HCT116 (cell line): ENCODE results near the gene RAPSN. TPM values are rescaled to one million over a fixed set of nuclear protein-coding genes. Genes with fewer than 3 reads are reported as not detected.

Experiments used
- ATAC-seq: fragments of 200-7000 bp; cut with Tn5 transposase; 2 replicates; pipeline ENCODE4 v1.9.1; 2020; ENCODE audit warnings: mild to moderate bottlenecking, moderate library complexity
- BruUV-seq: library from RNA; stranded (reverse); fragments of 400-500 nt; replicated peaks from 2 replicates; lab custom pipeline; 2021; lab: Mats Ljungman, UMichigan
- CTCF ChIA-PET: fragments of 300-600 bp; sonication (Branson Sonifier 250); formaldehyde crosslinking; loops from one replicate; lab custom pipeline; 2021; ENCODE audit warnings: antibody characterized with exemption; lab: Charles Lee
- POLR2A ChIA-PET: fragments of 300-600, 350-600 bp; sonication (Branson Sonifier 250); formaldehyde crosslinking; loops from one replicate; lab custom pipeline; 2021; ENCODE audit warnings: antibody characterized with exemption; lab: Charles Lee
- RAD21 ChIA-PET, 2 experiments: fragments of 300-600 bp; sonication (Branson Sonifier 250); formaldehyde crosslinking; loops; one replicate each; lab custom pipeline; 2023; ENCODE audit warnings: low total read pairs in 2 of 2; ENCODE audit not compliant: uncharacterized antibody in 2 of 2, unreplicated experiment in 2 of 2, low non-redundant PET in 1 of 2; lab: Charles Lee
- DNase-seq: peaks from one replicate; pipeline ENCODE4 v3.0.0-alpha.2; 2010; ENCODE audit warnings: low read depth, low spot score
- H2AFZ ChIP-seq: fragments of 200-600 bp; shearing (Covaris generic), sonication (generic); 2 replicates; pipeline ENCODE4 v1.6.1; 2017; ENCODE audit warnings: low read depth, mixed run types, mixed read lengths, antibody characterized with exemption, low read length; ENCODE audit not compliant: poor library complexity, severe bottlenecking
- H3K27ac ChIP-seq: 2 replicates; pipeline ENCODE4 v1.5.1; 2012; ENCODE audit warnings: low read depth, low read length
- H3K27me3 ChIP-seq: fragments of 200-600 bp; sonication (generic); 2 replicates; pipeline ENCODE4 v1.6.1; 2016; ENCODE audit warnings: mixed run types, low read length, mixed read lengths; ENCODE audit not compliant: insufficient read depth
- H3K36me3 ChIP-seq, 2 experiments: fragments of 200-500 bp in 1 of 2; fragments of 200-600 bp in 1 of 2; sonication (Bioruptor generic) in 1 of 2; sonication (generic) in 1 of 2; 2 replicates each; pipeline versions ENCODE4 v1.5.1 to v1.6.1; 2014 to 2016; ENCODE audit warnings: low read length in 2 of 2, inconsistent platforms in 1 of 2, mixed read lengths in 1 of 2, mixed run types in 1 of 2; ENCODE audit not compliant: insufficient read depth in 2 of 2, control insufficient read depth in 1 of 2
- H3K4me1 ChIP-seq, 2 experiments: fragments of 200-600 bp in 1 of 2; sonication (generic) in 1 of 2; 2 replicates each; pipeline versions ENCODE4 v1.5.1 to v1.6.1; 2012 to 2017; ENCODE audit warnings: low read length in 2 of 2, inconsistent platforms in 1 of 2, mild to moderate bottlenecking in 1 of 2, mixed read lengths in 1 of 2, mixed run types in 1 of 2, moderate library complexity in 1 of 2; ENCODE audit not compliant: insufficient read depth in 2 of 2, control insufficient read depth in 1 of 2
- H3K4me2 ChIP-seq: fragments of 200-600 bp; sonication (generic); 2 replicates; pipeline ENCODE4 v1.6.1; 2017; ENCODE audit warnings: mixed run types, low read length, mixed read lengths
- H3K4me3 ChIP-seq, 2 experiments: fragments of 200-600 bp in 1 of 2; sonication (generic) in 1 of 2; replicated peaks in 1 of 2; 2 replicates each; pipeline ENCODE4 v1.5.1; 2011 to 2016; ENCODE audit warnings: low read length in 2 of 2, control low read depth in 1 of 2, low read depth in 1 of 2, mild to moderate bottlenecking in 1 of 2, mixed read lengths in 1 of 2, mixed run types in 1 of 2
- H3K79me2 ChIP-seq: fragments of 200-600 bp; sonication (generic); 2 replicates; pipeline ENCODE4 v1.6.1; 2017; ENCODE audit warnings: mild to moderate bottlenecking, mixed run types, low read length, moderate library complexity, mixed read lengths; ENCODE audit not compliant: insufficient read depth
- H3K9ac ChIP-seq: fragments of 200-600 bp; sonication (generic); 2 replicates; pipeline ENCODE4 v1.6.1; 2016; ENCODE audit warnings: low read length, mixed read lengths
- H3K9me2 ChIP-seq: fragments of 200-600 bp; sonication (generic), shearing (Covaris generic); 2 replicates; pipeline ENCODE4 v1.6.1; 2017; ENCODE audit warnings: mixed run types, mild to moderate bottlenecking, moderate library complexity; ENCODE audit not compliant: insufficient read depth
- H3K9me3 ChIP-seq, 2 experiments: fragments of 200-500 bp in 1 of 2; fragments of 200-600 bp in 1 of 2; sonication (Bioruptor generic) in 1 of 2; sonication (generic) in 1 of 2; 2 replicates each; pipeline ENCODE4 v1.6.1; 2014 to 2017; ENCODE audit warnings: low read length in 2 of 2, mixed read lengths in 2 of 2, inconsistent platforms in 1 of 2, low read depth in 1 of 2, mild to moderate bottlenecking in 1 of 2, mixed run types in 1 of 2, moderate library complexity in 1 of 2; ENCODE audit not compliant: control insufficient read depth in 1 of 2, insufficient read depth in 1 of 2
- H4K20me1 ChIP-seq: fragments of 200-600 bp; sonication (generic), shearing (Covaris generic); 2 replicates; pipeline ENCODE4 v1.6.1; 2017; ENCODE audit warnings: mixed run types, mild to moderate bottlenecking, moderate library complexity; ENCODE audit not compliant: insufficient read depth
- ATF3 ChIP-seq: IDR thresholded peaks from 2 replicates; pipeline ENCODE4 v1.6.1; 2012
- CBX3 ChIP-seq: IDR thresholded peaks from 2 replicates; pipeline ENCODE4 v1.6.1; 2012; ENCODE audit warnings: low read depth
- CTCF ChIP-seq, 3 experiments: fragments of 200-600 bp in 1 of 3; sonication (generic) in 1 of 3; IDR thresholded peaks in 2 of 3; conservative IDR thresholded peaks in 1 of 3; 2 replicates each; pipeline ENCODE4 v1.5.1; 2012 to 2017; ENCODE audit warnings: low read depth in 2 of 3, low read length in 2 of 3, antibody characterized with exemption in 1 of 3, borderline replicate concordance in 1 of 3, control low read depth in 1 of 3, mild to moderate bottlenecking in 1 of 3, mixed read lengths in 1 of 3, mixed run types in 1 of 3, moderate library complexity in 1 of 3; ENCODE audit not compliant: insufficient read depth in 1 of 3
- EZH2 ChIP-seq: fragments of 200-600 bp; sonication (generic); IDR thresholded peaks from 2 replicates; pipeline ENCODE4 v1.6.1; 2017; ENCODE audit warnings: antibody characterized with exemption, mixed run types
- EZH2phosphoT487 ChIP-seq: fragments of 200-600 bp; IDR thresholded peaks from 2 replicates; pipeline ENCODE4 v1.6.1; 2018; ENCODE audit warnings: antibody characterized with exemption, borderline replicate concordance
- MAX ChIP-seq: IDR thresholded peaks from 2 replicates; pipeline ENCODE4 v1.6.1; 2012
- POLR2AphosphoS5 ChIP-seq: IDR thresholded peaks from 2 replicates; pipeline ENCODE4 v1.6.1; 2011; ENCODE audit warnings: mild to moderate bottlenecking, low read depth, low read length, moderate library complexity
- RAD21 ChIP-seq: IDR thresholded peaks from 2 replicates; pipeline ENCODE4 v1.6.1; 2012; ENCODE audit warnings: low read depth, mild to moderate bottlenecking
- SIN3A ChIP-seq: IDR thresholded peaks from 2 replicates; pipeline ENCODE4 v1.6.1; 2012; ENCODE audit warnings: low read depth
- SP1 ChIP-seq: IDR thresholded peaks from 2 replicates; pipeline ENCODE4 v1.6.1; 2012; ENCODE audit warnings: low read depth
- TCF7L2 ChIP-seq: IDR thresholded peaks from 2 replicates; pipeline ENCODE4 v1.7.0; 2011; ENCODE audit warnings: borderline replicate concordance, inconsistent platforms; ENCODE audit not compliant: insufficient read depth, insufficient read length; ENCODE audit errors: extremely low read depth
- YY1 ChIP-seq: IDR thresholded peaks from 2 replicates; pipeline ENCODE4 v1.6.1; 2011; ENCODE audit warnings: low read length, low read depth, moderate library complexity, mild to moderate bottlenecking; ENCODE audit not compliant: insufficient replicate concordance; ENCODE audit errors: extremely low read depth
- ZFX ChIP-seq: fragments of 450-650 bp; IDR thresholded peaks from 2 replicates; pipeline ENCODE4 v1.6.1; 2017
- intact Hi-C: fragments of 100-400 bp; cut with micrococcal nuclease; formaldehyde crosslinking; loops from 2 replicates; pipeline ENCODE4 v1.10.0; 2022
- total RNA-seq: library from RNA; stranded (reverse); gene quantifications from one replicate; pipeline ENCODE4 v1.2.1, GENCODE V29; 2021; ENCODE audit not compliant: unreplicated experiment

The RAPSN gene
- total RNA-seq, 1 experiment from 2014 or later = 0.57 TPM

- no peak overlapping the region for H3K4me2 ChIP-seq
- no peak overlapping the region for H3K27ac ChIP-seq
- no peak overlapping the region for H2AFZ ChIP-seq
- H4K20me1 ChIP-seq = no peaks in the 10 kb centered on the region
- no peak overlapping the region for H3K4me3 ChIP-seq
- ChIA-PET RAD21 (no interaction called here), CTCF (interaction anchor here (1.4 kb wide), 1 partner anchor 17 kb away, joined by 5 read pairs; no protein-coding TSS in a partner anchor), POLR2A (no interaction called here)
- ATAC-seq = no peak
- no peaks in the 10 kb centered on the region for H3K9me3 ChIP-seq
- H3K9me2 ChIP-seq = no peaks in the 10 kb centered on the region
- no peak for DNase-seq
- TF ChIP-seq CBX3 (no peak), MAX (no peak), POLR2AphosphoS5 (no peak), TCF7L2 (no peak), SP1 (no peak), EZH2 (no peak), YY1 (no peak)
- TF ChIP-seq, all 23 proteins: peak for 0
- H3K4me1 ChIP-seq = no peaks in the 10 kb centered on the region
- no peaks in the 10 kb centered on the region for H3K27me3 ChIP-seq
- no TSS peak for BruUV-seq
- H3K36me3 ChIP-seq = no peaks in the 10 kb centered on the region
- H3K79me2 ChIP-seq = no peaks in the 10 kb centered on the region
- intact Hi-C loops = no loop called here
- no peak overlapping the region for H3K9ac ChIP-seq
These were observed 57.8 kb downstream of the RAPSN start for GRCh38 chr11:47391077-47391583.

- ATAC-seq (no peak), DNase-seq (no peak)
- Histone ChIP-seq H3K27me3 (no peaks in the 10 kb centered on the region), H3K4me3 (no peak overlapping the region), H3K4me1 (no peaks in the 10 kb centered on the region), H3K9me2 (no peaks in the 10 kb centered on the region), H4K20me1 (no peaks in the 10 kb centered on the region), H2AFZ (no peak overlapping the region), H3K9ac (no peak overlapping the region), H3K4me2 (no peak overlapping the region), H3K36me3 (no peaks in the 10 kb centered on the region), H3K9me3 (no peaks in the 10 kb centered on the region), H3K79me2 (no peaks in the 10 kb centered on the region), H3K27ac (no peak overlapping the region)
- CTCF ChIA-PET = interaction anchor here (1.3 kb wide), 1 partner anchor 14 kb away, joined by 3 read pairs; no protein-coding TSS in a partner anchor
- POLR2A ChIA-PET = no interaction called here
- intact Hi-C loops = no loop called here
- no TSS peak for BruUV-seq
- TF ChIP-seq EZH2 = no peak
- TF ChIP-seq ZFX = no peak
- TF ChIP-seq ATF3 = no peak
- no peak for TF ChIP-seq RAD21
- no peak for TF ChIP-seq EZH2phosphoT487
- TF ChIP-seq CTCF (IDR thresholded peaks at IDR 0.05 in 2 of 3, conservative IDR thresholded peaks at IDR 0.05 in 1 of 3; ENCODE audit: borderline replicate concordance in 1 of 3, insufficient read depth in 1 of 3, low read depth in 2 of 3, low read length in 2 of 3) = no peak
- TF ChIP-seq SIN3A = no peak
- RAD21 ChIA-PET = no interaction called here
These were observed 58.5 kb downstream of the RAPSN start for GRCh38 chr11:47390422-47390760.
